ENCODE measurements around the gene SHISA3.
A peak's percentile ranks its signal among the peaks of the same experiment; 100 is the strongest.
"Not testable (repeated sequence)": the region's sequence is repeated elsewhere in the genome, so short reads cannot be mapped to it uniquely, and the experiment has no call there.

Gene SHISA3

DNA sequence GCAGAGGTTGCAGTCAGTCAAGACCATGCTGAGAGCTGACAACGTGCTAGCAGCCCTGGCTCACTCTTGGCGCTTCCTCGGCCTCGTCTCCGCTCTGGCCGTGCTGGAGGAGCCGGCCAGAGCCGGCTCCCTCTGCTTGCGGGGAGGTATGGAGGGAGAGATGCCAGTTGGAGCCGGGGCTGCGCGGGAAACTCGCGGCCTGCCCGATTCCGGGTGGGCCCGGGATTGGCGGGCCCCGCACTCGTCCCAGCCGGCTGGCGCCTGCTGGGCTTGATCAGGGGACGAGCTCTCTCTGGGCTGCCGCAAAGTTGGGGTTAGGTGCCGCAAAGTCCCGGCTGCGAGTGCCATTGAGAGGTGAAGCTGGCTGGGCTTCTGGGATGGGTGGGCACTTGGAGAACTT lies 27.8 kb upstream of the SHISA3 start:
- no peaks in the 10 kb centered on the region for H3K36me3 ChIP-seq (ENCODE audit: low read length)
- H3K4me3 ChIP-seq (ENCODE audit: insufficient read depth, low read length, poor library complexity, severe bottlenecking) = no peak overlapping the region
- TF ChIP-seq EZH2phosphoT487 (conservative IDR thresholded peaks at IDR 0.05; ENCODE audit: low read length) = no peak
- TF ChIP-seq, protein P1, sequence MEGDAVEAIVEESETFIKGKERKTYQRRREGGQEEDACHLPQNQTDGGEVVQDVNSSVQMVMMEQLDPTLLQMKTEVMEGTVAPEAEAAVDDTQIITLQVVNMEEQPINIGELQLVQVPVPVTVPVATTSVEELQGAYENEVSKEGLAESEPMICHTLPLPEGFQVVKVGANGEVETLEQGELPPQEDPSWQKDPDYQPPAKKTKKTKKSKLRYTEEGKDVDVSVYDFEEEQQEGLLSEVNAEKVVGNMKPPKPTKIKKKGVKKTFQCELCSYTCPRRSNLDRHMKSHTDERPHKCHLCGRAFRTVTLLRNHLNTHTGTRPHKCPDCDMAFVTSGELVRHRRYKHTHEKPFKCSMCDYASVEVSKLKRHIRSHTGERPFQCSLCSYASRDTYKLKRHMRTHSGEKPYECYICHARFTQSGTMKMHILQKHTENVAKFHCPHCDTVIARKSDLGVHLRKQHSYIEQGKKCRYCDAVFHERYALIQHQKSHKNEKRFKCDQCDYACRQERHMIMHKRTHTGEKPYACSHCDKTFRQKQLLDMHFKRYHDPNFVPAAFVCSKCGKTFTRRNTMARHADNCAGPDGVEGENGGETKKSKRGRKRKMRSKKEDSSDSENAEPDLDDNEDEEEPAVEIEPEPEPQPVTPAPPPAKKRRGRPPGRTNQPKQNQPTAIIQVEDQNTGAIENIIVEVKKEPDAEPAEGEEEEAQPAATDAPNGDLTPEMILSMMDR (IDR thresholded peaks at IDR 0.05; ENCODE audit: insufficient read depth, low read length, poor library complexity, severe bottlenecking) = no peak
- H3F3A ChIP-seq (ENCODE audit: insufficient read depth) = no peaks in the 10 kb centered on the region
- no peaks in the 10 kb centered on the region for H3K79me2 ChIP-seq (ENCODE audit: insufficient read depth, low read length)
- no peak overlapping the region for H3K27ac ChIP-seq (ENCODE audit: low read depth, low read length)
- H3K27me3 ChIP-seq (ENCODE audit: low read length) = no peaks in the 10 kb centered on the region
- no peak overlapping the region for H3K4me2 ChIP-seq (ENCODE audit: low read depth, low read length, poor library complexity, severe bottlenecking)
- H3K9me3 ChIP-seq (ENCODE audit: insufficient read depth, low read length) = no peaks in the 10 kb centered on the region
- H3K9me2 ChIP-seq (replicated peaks; ENCODE audit: insufficient read depth, low read length) = no peaks in the 10 kb centered on the region
- no peak overlapping the region for H2AFZ ChIP-seq (ENCODE audit: low read depth, low read length, severe bottlenecking)
- H4K20me1 ChIP-seq (ENCODE audit: low read depth, low read length) = no peaks in the 10 kb centered on the region
- H3K9ac ChIP-seq (ENCODE audit: low read length) = no peak overlapping the region

DNA sequence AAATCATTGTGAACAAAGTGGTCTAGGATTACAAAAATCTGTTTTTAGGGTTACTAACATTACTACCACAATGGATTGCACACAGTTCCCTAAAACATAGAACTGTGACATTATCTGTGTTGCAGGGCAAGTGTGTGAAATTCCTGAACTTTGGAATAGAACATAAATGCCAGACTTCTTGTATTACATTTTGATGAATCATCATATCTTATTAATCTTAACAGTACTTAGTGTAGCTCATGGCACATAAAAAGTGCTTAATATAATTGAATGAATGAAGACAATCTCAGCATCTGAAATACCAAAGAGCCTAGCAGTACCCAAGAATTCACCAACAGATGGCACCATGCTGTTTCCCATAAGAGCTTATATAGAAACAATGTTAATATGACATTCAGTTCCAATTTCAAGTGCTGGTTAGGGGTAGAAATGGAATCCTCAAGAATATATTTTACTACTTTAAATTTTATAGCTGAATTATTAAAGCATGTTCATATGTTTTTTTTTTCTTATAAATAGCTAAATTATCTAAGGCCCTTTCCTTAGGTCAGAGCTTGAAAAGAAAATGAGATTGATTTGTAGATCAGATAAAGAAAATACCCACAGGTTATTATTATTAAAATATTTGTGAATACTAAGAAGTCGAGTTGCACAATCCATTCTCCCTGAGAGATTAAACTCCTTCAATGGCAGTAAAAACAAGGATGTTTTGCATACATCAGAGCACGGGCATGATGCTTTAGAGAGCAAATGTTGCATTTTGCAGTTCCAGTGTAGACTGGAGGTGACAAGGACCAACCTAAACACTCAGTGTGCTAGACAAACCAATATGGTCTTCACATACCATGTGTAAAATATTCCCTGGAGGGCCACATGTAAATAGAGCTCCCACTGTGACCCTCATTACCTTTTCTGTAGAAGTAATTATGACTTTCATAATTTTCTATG lies 25.7 kb upstream of the SHISA3 start:
- Histone ChIP-seq H3K36me3 (ENCODE audit: low read length) (no peaks in the 10 kb centered on the region), H3K79me2 (ENCODE audit: insufficient read depth, low read length) (no peaks in the 10 kb centered on the region), H3K4me2 (ENCODE audit: low read depth, low read length, poor library complexity, severe bottlenecking) (no peak overlapping the region), H4K20me1 (ENCODE audit: low read depth, low read length) (no peaks in the 10 kb centered on the region), H3K9me2 (replicated peaks; ENCODE audit: insufficient read depth, low read length) (no peaks in the 10 kb centered on the region), H3K4me3 (ENCODE audit: insufficient read depth, low read length, poor library complexity, severe bottlenecking) (no peak overlapping the region), H2AFZ (ENCODE audit: low read depth, low read length, severe bottlenecking) (no peak overlapping the region), H3K9me3 (ENCODE audit: insufficient read depth, low read length) (no peaks in the 10 kb centered on the region), H3K27me3 (ENCODE audit: low read length) (no peaks in the 10 kb centered on the region), H3F3A (ENCODE audit: insufficient read depth) (no peaks in the 10 kb centered on the region), H3K9ac (ENCODE audit: low read length) (no peak overlapping the region), H3K27ac (ENCODE audit: low read depth, low read length) (no peak overlapping the region)
- no peak for TF ChIP-seq EZH2phosphoT487 (conservative IDR thresholded peaks at IDR 0.05; ENCODE audit: low read length)
- TF ChIP-seq, protein P1 (IDR thresholded peaks at IDR 0.05; ENCODE audit: insufficient read depth, low read length, poor library complexity, severe bottlenecking) = peak; percentile 52

DNA sequence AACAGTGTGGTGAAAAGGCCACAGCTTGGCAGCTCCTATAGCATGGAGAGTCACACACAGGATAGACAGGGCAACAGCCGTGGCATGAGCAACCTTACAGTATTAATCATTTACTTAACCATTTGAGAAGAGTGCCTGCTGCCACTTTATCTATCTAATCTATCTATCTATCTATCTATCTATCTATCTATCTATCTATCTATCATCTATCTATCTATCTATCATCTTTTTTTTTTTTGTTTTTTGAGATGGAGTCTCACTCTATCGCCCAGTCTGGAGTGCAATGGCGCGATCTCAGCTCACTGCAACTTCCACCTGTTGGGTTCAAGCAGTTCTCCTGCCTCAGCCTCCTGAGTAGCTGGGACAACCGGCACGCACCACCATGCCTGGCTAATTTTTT lies 25.0 kb upstream of the SHISA3 start:
- not testable (repeated sequence) for H3K9me3 ChIP-seq (ENCODE audit: insufficient read depth, low read length); H3K27ac ChIP-seq (ENCODE audit: low read depth, low read length); H3K4me2 ChIP-seq (ENCODE audit: low read depth, low read length, poor library complexity, severe bottlenecking); H3K79me2 ChIP-seq (ENCODE audit: insufficient read depth, low read length); H3K9ac ChIP-seq (ENCODE audit: low read length); H4K20me1 ChIP-seq (ENCODE audit: low read depth, low read length); H3K9me2 ChIP-seq (replicated peaks; ENCODE audit: insufficient read depth, low read length); H3K4me3 ChIP-seq (ENCODE audit: insufficient read depth, low read length, poor library complexity, severe bottlenecking); H3K27me3 ChIP-seq (ENCODE audit: low read length); H3K36me3 ChIP-seq (ENCODE audit: low read length); H3F3A ChIP-seq (ENCODE audit: insufficient read depth); H2AFZ ChIP-seq (ENCODE audit: low read depth, low read length, severe bottlenecking)

DNA sequence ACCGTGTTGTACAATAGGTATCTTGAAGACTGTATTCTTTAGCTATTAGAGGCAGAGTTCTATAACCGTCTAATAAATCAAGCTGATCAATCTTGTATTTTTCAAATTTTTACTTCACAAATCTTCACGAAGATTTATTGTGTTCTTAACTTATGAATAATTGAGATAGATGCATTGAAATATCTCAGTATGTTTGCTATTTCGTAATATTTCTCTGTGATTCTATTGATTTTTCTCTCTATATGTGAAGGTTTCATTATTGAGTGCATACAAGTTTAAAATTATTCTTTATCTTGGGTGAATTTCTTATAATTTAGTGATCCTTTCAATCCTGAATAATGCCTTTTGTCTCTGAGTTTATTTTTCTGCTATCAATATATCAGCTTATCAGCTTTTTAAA lies 19.8 kb upstream of the SHISA3 start:
- H3K79me2 ChIP-seq (ENCODE audit: insufficient read depth, low read length) = no peaks in the 10 kb centered on the region
- H3K4me3 ChIP-seq (ENCODE audit: insufficient read depth, low read length, poor library complexity, severe bottlenecking) = no peak overlapping the region
- TF ChIP-seq, protein P1 (IDR thresholded peaks at IDR 0.05; ENCODE audit: insufficient read depth, low read length, poor library complexity, severe bottlenecking) = no peak
- TF ChIP-seq EZH2phosphoT487 (conservative IDR thresholded peaks at IDR 0.05; ENCODE audit: low read length) = no peak
- H3K4me2 ChIP-seq (ENCODE audit: low read depth, low read length, poor library complexity, severe bottlenecking) = no peak overlapping the region
- no peaks in the 10 kb centered on the region for H3F3A ChIP-seq (ENCODE audit: insufficient read depth)
- H3K27ac ChIP-seq (ENCODE audit: low read depth, low read length) = no peak overlapping the region
- H3K27me3 ChIP-seq (ENCODE audit: low read length) = no peaks in the 10 kb centered on the region
- no peaks in the 10 kb centered on the region for H3K9me3 ChIP-seq (ENCODE audit: insufficient read depth, low read length)
- H3K9ac ChIP-seq (ENCODE audit: low read length) = no peak overlapping the region
- no peaks in the 10 kb centered on the region for H4K20me1 ChIP-seq (ENCODE audit: low read depth, low read length)
- no peaks in the 10 kb centered on the region for H3K36me3 ChIP-seq (ENCODE audit: low read length)
- H2AFZ ChIP-seq (ENCODE audit: low read depth, low read length, severe bottlenecking) = no peak overlapping the region
- H3K9me2 ChIP-seq (replicated peaks; ENCODE audit: insufficient read depth, low read length) = no peaks in the 10 kb centered on the region

Data from SU-DHL-6 (cell line).